NT2/D1 (cell line): ENCODE data around the gene SNAPC2.

Experiments used
- YY1 ChIP-seq: IDR thresholded peaks from 2 replicates; pipeline ENCODE4 v1.6.1; 2011; ENCODE audit not compliant: insufficient read length, insufficient read depth
- ZNF274 ChIP-seq: IDR thresholded peaks from 2 replicates; pipeline ENCODE4 v1.6.1; 2011; ENCODE audit warnings: mild to moderate bottlenecking, low read depth, low read length

DNA sequence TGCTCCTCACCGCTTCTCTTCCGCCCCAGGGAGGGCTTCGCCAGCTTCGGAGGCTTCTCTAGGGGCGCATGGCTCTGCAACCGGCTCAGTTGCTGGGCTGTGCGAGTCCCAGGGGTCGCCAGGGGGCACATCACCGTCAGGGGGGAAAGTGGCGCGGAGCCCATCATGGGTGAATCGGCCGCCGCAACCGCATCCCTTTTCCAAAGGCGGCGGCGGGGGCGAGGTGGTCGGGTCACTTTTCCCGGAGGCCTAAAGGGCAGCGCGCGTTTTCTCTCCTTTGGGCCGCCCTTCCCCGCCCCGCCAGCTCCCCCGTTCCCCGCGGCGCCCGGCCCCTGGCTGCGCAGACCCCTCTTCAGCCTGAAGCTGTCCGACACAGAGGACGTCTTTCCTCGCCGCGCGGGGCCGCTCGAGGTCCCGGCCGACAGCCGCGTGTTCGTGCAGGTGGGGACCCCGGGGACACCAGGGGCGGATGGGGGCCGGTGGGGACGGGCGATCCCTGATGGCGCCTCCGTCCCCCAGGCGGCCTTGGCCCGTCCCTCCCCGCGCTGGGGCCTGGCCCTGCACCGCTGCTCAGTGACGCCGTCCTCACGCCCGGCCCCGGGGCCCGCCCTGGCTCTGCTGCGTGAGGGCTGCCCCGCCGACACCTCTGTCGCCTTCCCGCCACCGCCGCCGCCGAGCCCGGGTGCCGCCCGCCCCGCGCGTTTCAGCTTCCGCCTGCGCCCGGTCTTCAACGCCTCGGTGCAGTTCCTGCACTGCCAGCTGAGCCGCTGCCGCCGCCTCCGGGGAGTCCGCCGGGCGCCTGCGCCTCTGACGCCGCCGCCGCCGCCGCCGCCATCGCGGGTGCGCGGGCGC is 3.8 kb upstream of the SNAPC2 start:
- TF ChIP-seq YY1 (no peak), ZNF274 (no peak)
